GM23338 (cell line): ENCODE measurements around the gene GRIA3. TPM values are rescaled to one million over a fixed set of nuclear protein-coding genes. Genes with fewer than 3 reads are reported as not detected.

Source experiments
- ATAC-seq: fragments of 200-7000 bp; cut with Tn5 transposase; 3 replicates; pipeline ENCODE4 v1.9.1; 2020
- DNase-seq: peaks from one replicate; pipeline ENCODE4 v3.0.0-alpha.2; 2015; ENCODE audit warnings: low spot score
- H2AFZ ChIP-seq: fragments of 200-600 bp; sonication (generic); 2 replicates; pipeline ENCODE4 v1.8.0; 2016; ENCODE audit warnings: antibody characterized with exemption, mild to moderate bottlenecking, moderate library complexity
- H3F3A ChIP-seq: fragments of 200-600 bp; sonication (generic); replicated peaks from 2 replicates; pipeline ENCODE4 v1.8.0; 2017; ENCODE audit warnings: antibody characterized with exemption, mixed run types, low read depth
- H3K27ac ChIP-seq: fragments of 200-600 bp; sonication (generic); 2 replicates; pipeline ENCODE4 v1.6.1; 2016; ENCODE audit warnings: low read depth
- H3K27me3 ChIP-seq: fragments of 200-600 bp; sonication (generic); 2 replicates; pipeline ENCODE4 v1.8.0; 2016; ENCODE audit warnings: mild to moderate bottlenecking, mixed run types, moderate library complexity; ENCODE audit not compliant: insufficient read depth
- H3K36me3 ChIP-seq: fragments of 200-600 bp; sonication (generic); 2 replicates; pipeline ENCODE4 v1.8.0; 2016; ENCODE audit warnings: mild to moderate bottlenecking; ENCODE audit not compliant: insufficient read depth
- H3K4me1 ChIP-seq: fragments of 200-600 bp; sonication (generic); 2 replicates; pipeline ENCODE4 v1.8.0; 2016; ENCODE audit warnings: mild to moderate bottlenecking, moderate library complexity; ENCODE audit not compliant: insufficient read depth
- H3K4me2 ChIP-seq: fragments of 200-600 bp; sonication (generic); 2 replicates; pipeline ENCODE4 v1.7.1; 2017; ENCODE audit warnings: mixed run types
- H3K4me3 ChIP-seq: fragments of 200-600 bp; sonication (generic); 2 replicates; pipeline ENCODE4 v1.6.1; 2016; ENCODE audit warnings: mixed run types
- H3K79me2 ChIP-seq: fragments of 200-600 bp; sonication (generic); replicated peaks from 2 replicates; pipeline ENCODE4 v1.8.0; 2017; ENCODE audit warnings: mild to moderate bottlenecking; ENCODE audit not compliant: insufficient read depth
- H3K9me2 ChIP-seq: fragments of 200-600 bp; sonication (generic); 2 replicates; pipeline ENCODE4 v1.8.0; 2017; ENCODE audit not compliant: insufficient read depth
- H4K20me1 ChIP-seq: fragments of 200-600 bp; sonication (generic); replicated peaks from 2 replicates; pipeline ENCODE4 v1.8.0; 2017; ENCODE audit warnings: mild to moderate bottlenecking; ENCODE audit not compliant: insufficient read depth
- H3K27ac Mint-ChIP-seq: 2 replicates; pipeline ENCODE4 v1.8.0; 2020; ENCODE audit warnings: inconsistent platforms, mild to moderate bottlenecking, moderate library complexity, mixed read lengths
- H3K27me3 Mint-ChIP-seq: 3 replicates; pipeline ENCODE4 v1.8.0; 2022; ENCODE audit warnings: low read depth, mild to moderate bottlenecking, moderate library complexity, mixed read lengths, inconsistent platforms; ENCODE audit not compliant: insufficient read depth, poor library complexity
- H3K36me3 Mint-ChIP-seq: 3 replicates; pipeline ENCODE4 v1.8.0; 2021; ENCODE audit warnings: low read depth, mild to moderate bottlenecking, inconsistent platforms, moderate library complexity, mixed read lengths
- H3K4me1 Mint-ChIP-seq: 3 replicates; pipeline ENCODE4 v1.8.0; 2020; ENCODE audit warnings: mild to moderate bottlenecking, inconsistent platforms, mixed read lengths
- H3K4me3 Mint-ChIP-seq: 3 replicates; pipeline ENCODE4 v1.8.0; 2021; ENCODE audit warnings: moderate library complexity, mild to moderate bottlenecking, inconsistent platforms, mixed read lengths
- H3K9me3 Mint-ChIP-seq: 3 replicates; pipeline ENCODE4 v1.8.0; 2020; ENCODE audit warnings: moderate library complexity, mild to moderate bottlenecking, inconsistent platforms, mixed read lengths
- CREB1 ChIP-seq: fragments of 250-450 bp; sonication (Bioruptor Pico); IDR thresholded peaks from 2 replicates; pipeline ENCODE4 v1.5.0; 2020; ENCODE audit warnings: low read depth, mild to moderate bottlenecking, moderate library complexity
- CTCF ChIP-seq, 2 experiments: fragments of 200-600 bp in 1 of 2; sonication (generic) in 1 of 2; conservative IDR thresholded peaks; 2 replicates each; pipeline versions ENCODE4 v1.5.1 to v1.6.1; 2016 to 2017; ENCODE audit warnings: antibody characterized with exemption in 2 of 2, low read depth in 2 of 2, mild to moderate bottlenecking in 2 of 2, moderate library complexity in 1 of 2
- ETS1 ChIP-seq: IDR thresholded peaks from 2 replicates; pipeline ENCODE4 v1.6.1; 2016; ENCODE audit warnings: antibody characterized with exemption
- EZH2 ChIP-seq: fragments of 200-600 bp; sonication (generic); IDR thresholded peaks from one replicate; pipeline ENCODE4 v1.8.0; 2017; ENCODE audit warnings: antibody characterized with exemption, mild to moderate bottlenecking, low read depth; ENCODE audit not compliant: unreplicated experiment
- EZH2phosphoT487 ChIP-seq: fragments of 200-600 bp; sonication (generic); IDR thresholded peaks from one replicate; pipeline ENCODE4 v1.8.1; 2018; ENCODE audit warnings: antibody characterized with exemption; ENCODE audit not compliant: unreplicated experiment
- JUNB ChIP-seq: IDR thresholded peaks from one replicate; pipeline ENCODE4 v1.6.1; 2016; ENCODE audit warnings: antibody characterized with exemption; ENCODE audit not compliant: unreplicated experiment
- NANOG ChIP-seq: IDR thresholded peaks from 2 replicates; pipeline ENCODE4 v1.6.1; 2016; ENCODE audit warnings: antibody characterized with exemption, borderline replicate concordance
- POLR2AphosphoS5 ChIP-seq: IDR thresholded peaks from 2 replicates; pipeline ENCODE4 v1.6.1; 2016; ENCODE audit warnings: antibody characterized with exemption, low read depth
- REST ChIP-seq: IDR thresholded peaks from one replicate; pipeline ENCODE4 v1.6.1; 2018; ENCODE audit warnings: antibody characterized with exemption; ENCODE audit not compliant: unreplicated experiment
- STAT1 ChIP-seq: IDR thresholded peaks from one replicate; pipeline ENCODE4 v1.6.1; 2016; ENCODE audit warnings: antibody characterized with exemption; ENCODE audit not compliant: unreplicated experiment
- ZNF114 ChIP-seq: fragments of 250-450 bp; sonication (Bioruptor Pico); IDR thresholded peaks from 2 replicates; pipeline ENCODE4 v1.5.0; 2020; ENCODE audit warnings: mild to moderate bottlenecking, moderate library complexity
- ZNF331 ChIP-seq: fragments of 250-450 bp; sonication (Bioruptor Pico); IDR thresholded peaks from 2 replicates; pipeline ENCODE4 v1.5.0; 2020; ENCODE audit warnings: low read depth, mild to moderate bottlenecking, moderate library complexity
- ZNF462 ChIP-seq: fragments of 250-450 bp; sonication (Bioruptor Pico); IDR thresholded peaks from 2 replicates; pipeline ENCODE4 v1.5.0; 2020; ENCODE audit warnings: mild to moderate bottlenecking, moderate library complexity
- polyA plus RNA-seq: library from polyadenylated mRNA; unstranded; fragments of >200 nt; fragmentation: Nextera tagmentation; extraction: Ambion mirVana; gene quantifications from 2 replicates; pipeline ENCODE4 v1.2.1, GENCODE V29; 2016
- total RNA-seq: library from RNA; depleted of rRNA; stranded (reverse); fragments of >200 nt; shearing (Covaris generic); gene quantifications from 2 replicates; pipeline ENCODE4 v1.2.3, GENCODE V29; 2014

The GRIA3 gene
- total and polyA plus RNA-seq, 2 experiments from 2014 or later: 2.7 to 5.6 TPM

GRCh38 chrX:123155327-123155726 lies 28.8 kb upstream of the GRIA3 start:
- Histone ChIP-seq H3K4me2 (no peak overlapping the region), H3K9me2 (no peaks in the 10 kb centered on the region), H4K20me1 (no peaks in the 10 kb centered on the region), H3K4me1 (no peaks in the 10 kb centered on the region), H3K36me3 (no peaks in the 10 kb centered on the region), H3K4me3 (no peak overlapping the region), H3K27ac (no peak overlapping the region), H3F3A (no peaks in the 10 kb centered on the region), H3K27me3 (no peaks in the 10 kb centered on the region), H3K79me2 (no peaks in the 10 kb centered on the region), H2AFZ (no peak overlapping the region)
- DNase-seq (no peak), ATAC-seq (no peak)
- Mint-ChIP-seq H3K27ac (no peak overlapping the region), H3K36me3 (peaks cover 2% of the 10 kb centered on the region; the same call in 1 of the 3 replicates), H3K4me3 (no peak overlapping the region), H3K27me3 (no peaks in the 10 kb centered on the region), H3K4me1 (peaks cover 7% of the 10 kb centered on the region; the same call in 2 of the 3 replicates), H3K9me3 (no peaks in the 10 kb centered on the region)
- no peak for TF ChIP-seq NANOG
- TF ChIP-seq ETS1: no peak
- no peak for TF ChIP-seq CREB1 (CRISPR knock-in tag)
- no peak for TF ChIP-seq REST
- TF ChIP-seq EZH2: no peak
- TF ChIP-seq STAT1: no peak
- TF ChIP-seq POLR2AphosphoS5: no peak
- TF ChIP-seq ZNF114 (CRISPR knock-in tag): no peak
- TF ChIP-seq JUNB: no peak
- TF ChIP-seq EZH2phosphoT487: no peak
- no peak for TF ChIP-seq ZNF331 (CRISPR knock-in tag)
- no peak for TF ChIP-seq ZNF462
- TF ChIP-seq CTCF (conservative IDR thresholded peaks at IDR 0.05; ENCODE audit: low read depth in 2 of 2): no peak
